ENCODE measurements around the gene MYO1C. TPM values are rescaled to one million over a fixed set of nuclear protein-coding genes. Genes with fewer than 3 reads are reported as not detected.
A peak's percentile ranks its signal among the peaks of the same experiment; 100 is the strongest.

Gene MYO1C
- total and polyA plus RNA-seq, 9 of the 15 experiments (the other 6 are each of a cell fraction or from before 2014, with no cell fraction given): 0.46 to 32.5 (median 11.6) TPM

- TF ChIP-seq CREB3 (tag; conservative IDR thresholded peaks at IDR 0.05; ENCODE audit: low read depth) (no peak), BHLHE40 (IDR thresholded peaks at IDR 0.05; ENCODE audit: low read length) (peak; percentile 58), KAT2B (IDR thresholded peaks at IDR 0.05; ENCODE audit: low read depth, low read length) (no peak), TARDBP (IDR thresholded peaks at IDR 0.05) (no peak), TAL1 (IDR thresholded peaks at IDR 0.05) (peak; percentile 93), NFIC (IDR thresholded peaks at IDR 0.05) (peak; percentile 78), KDM1A (IDR thresholded peaks at IDR 0.05) (peak; percentile 5 to 86; a peak in 2 of 4 replicates), GTF2F1 (IDR thresholded peaks at IDR 0.05; ENCODE audit: low read depth, low read length) (no peak), MEIS2 (IDR thresholded peaks at IDR 0.05; ENCODE audit: partially characterized antibody) (no peak), MNT (conservative IDR thresholded peaks at IDR 0.05) (peak; percentile 79 to 91), NFATC3 (IDR thresholded peaks at IDR 0.05) (no peak), ZNF324 (CRISPR knock-in tag; IDR thresholded peaks at IDR 0.05) (no peak), HIVEP1 (CRISPR knock-in tag; IDR thresholded peaks at IDR 0.05) (no peak), PHF20 (IDR thresholded peaks at IDR 0.05; ENCODE audit: partially characterized antibody) (peak; percentile 34), ZNF24 (IDR thresholded peaks at IDR 0.05) (peak; percentile 78), DLX4 (CRISPR knock-in tag; IDR thresholded peaks at IDR 0.05) (no peak), E2F5 (CRISPR knock-in tag; IDR thresholded peaks at IDR 0.05) (no peak), RFX1 (IDR thresholded peaks at IDR 0.05) (no peak), ATF3 (IDR thresholded peaks at IDR 0.05) (no peak), ATF3 (CRISPR knock-in tag; conservative IDR thresholded peaks at IDR 0.05) (no peak), RBM39 (optimal IDR thresholded peaks at IDR 0.05; ENCODE audit: low read depth, low read length) (no peak), RNF2 (IDR thresholded peaks at IDR 0.05) (peak; percentile 62; the same call in 1 of the 2 replicates), THAP7 (CRISPR knock-in tag; IDR thresholded peaks at IDR 0.05) (no peak), ZNF3 (CRISPR knock-in tag; IDR thresholded peaks at IDR 0.05) (no peak), PHB2 (IDR thresholded peaks at IDR 0.05; ENCODE audit: low read depth) (peak; percentile 50; the same call in 1 of the 2 replicates), JUN (IDR thresholded peaks at IDR 0.05; ENCODE audit: borderline replicate concordance, low read depth, low read length) (no peak), JUN (CRISPR knock-in tag; IDR thresholded peaks at IDR 0.05; ENCODE audit: borderline replicate concordance) (no peak)
These were observed 1.6 kb downstream of the MYO1C start (continued) for GRCh38 chr17:1490643-1491442.
